A549 treated with RU486 at 1 μM for 4 hours (cell line): ENCODE data around the gene FLNA. TPM values are rescaled to one million over a fixed set of nuclear protein-coding genes. Genes with fewer than 3 reads are reported as not detected.

Experiments
- total RNA-seq: library from RNA; stranded (reverse); fragments of 200-300 nt; extraction: Qiagen RNA extraction; gene quantifications from 5 replicates; pipeline ENCODE4 v1.2.3, GENCODE V29; 2022; ENCODE audit warnings: low read depth

The FLNA gene
- total RNA-seq: 1,374 to 1,670 TPM (median 1,583 TPM) in 5 replicates

GRCh38 chrX:154374313-154375155, at the start of gene FLNA:
FLNA (minus strand) TSS chrX:154374634; CDS start chrX:154371245, 3,389 bp downstream.

GRCh38 chrX:154409222-154409871, 34.9 kb upstream of the FLNA start, which contains the start of gene DNASE1L1:
DNASE1L1 (minus strand) TSS chrX:154409254; CDS start chrX:154405568, 3,686 bp downstream.

GRCh38 chrX:154397888-154398667, 23.6 kb upstream of the FLNA start, which contains the start of gene RPL10:
RPL10 (plus strand) TSS chrX:154398377; CDS start chrX:154398520, 143 bp downstream.

GRCh38 chrX:154378799-154379568, 4.5 kb upstream of the FLNA start, which contains the start of gene EMD:
EMD (plus strand) TSS chrX:154379295; CDS start chrX:154379485, 190 bp downstream.

Other genes with a start within 250 kb of the FLNA start
- gene OPN1LW, start 230.4 kb downstream of the FLNA start, total RNA-seq: not detected in 5 replicates
- not detected in 5 replicates for gene OPN1MW, start 192.0 kb downstream of the FLNA start, total RNA-seq
- not detected in 5 replicates for gene OPN1MW2, start 154.9 kb downstream of the FLNA start, total RNA-seq
- not detected in 5 replicates for gene OPN1MW3, start 117.1 kb downstream of the FLNA start, total RNA-seq
- not detected in 5 replicates for gene TEX28, start 79.5 kb downstream of the FLNA start, total RNA-seq
- not detected in 5 replicates for gene TKTL1, start 78.8 kb downstream of the FLNA start, total RNA-seq
- gene EMD, start 4.7 kb upstream of the FLNA start, total RNA-seq: 127 to 170 TPM (median 155 TPM) in 5 replicates
- gene RPL10, start 23.7 kb upstream of the FLNA start, total RNA-seq: 5,191 to 5,756 TPM (median 5,342 TPM) in 5 replicates
- gene DNASE1L1, start 34.6 kb upstream of the FLNA start, total RNA-seq: 20.6 to 30.0 TPM (median 26.9 TPM) in 5 replicates
- gene TAFAZZIN, start 36.9 kb upstream of the FLNA start, total RNA-seq: 29.0 to 38.9 TPM (median 33.3 TPM) in 5 replicates
- 72.3 to 108 TPM (median 104 TPM) in 5 replicates for gene ATP6AP1, start 54.0 kb upstream of the FLNA start, total RNA-seq
- gene GDI1, start 62.5 kb upstream of the FLNA start, total RNA-seq: 88.0 to 102 TPM (median 92.6 TPM) in 5 replicates
- 89.4 to 122 TPM (median 110 TPM) in 5 replicates for gene FAM50A, start 69.5 kb upstream of the FLNA start, total RNA-seq
- gene PLXNA3, start 83.6 kb upstream of the FLNA start, total RNA-seq: 8.6 to 15.9 TPM (median 10.8 TPM) in 5 replicates
- 48.7 to 73.2 TPM (median 69.0 TPM) in 5 replicates for gene LAGE3, start 104.6 kb upstream of the FLNA start, total RNA-seq
- 57.8 to 73.0 TPM (median 60.0 TPM) in 5 replicates for gene UBL4A, start 112.0 kb upstream of the FLNA start, total RNA-seq
- gene SLC10A3, start 116.0 kb upstream of the FLNA start, total RNA-seq: 31.5 to 42.6 TPM (median 39.9 TPM) in 5 replicates
- 30.7 to 46.1 TPM (median 43.4 TPM) in 5 replicates for gene FAM3A, start 141.6 kb upstream of the FLNA start, total RNA-seq
- gene G6PD, start 172.2 kb upstream of the FLNA start, total RNA-seq: 1,384 to 1,559 TPM (median 1,513 TPM) in 5 replicates
- 34.1 to 45.7 TPM (median 42.8 TPM) in 5 replicates for gene IKBKG, start 173.0 kb upstream of the FLNA start, total RNA-seq
- gene CTAG1A, start 210.5 kb upstream of the FLNA start, total RNA-seq: not detected in 5 replicates
- not detected in 5 replicates for gene CTAG1B, start 244.6 kb upstream of the FLNA start, total RNA-seq